MCF 10A (cell line): ENCODE data around the gene C19orf25. TPM values are rescaled to one million over a fixed set of nuclear protein-coding genes. Genes with fewer than 3 reads are reported as not detected.

Experiments used
- BruUV-seq: library from RNA; stranded (reverse); fragments of 400-500 nt; replicated peaks from 2 replicates; lab custom pipeline; 2021; lab: Mats Ljungman, UMichigan
- CTCF ChIA-PET: fragments of 300-600 bp; sonication (Branson Sonifier 250); formaldehyde crosslinking; extraction: SDS; loops from one replicate; lab custom pipeline; 2021; ENCODE audit warnings: antibody characterized with exemption, inconsistent platforms; lab: Yijun Ruan, JAX
- POLR2A ChIA-PET: fragments of 300-600, 350-650 bp; sonication (Branson Sonifier 250); formaldehyde crosslinking; extraction: SDS; loops from one replicate; lab custom pipeline; 2020; ENCODE audit warnings: antibody characterized with exemption, inconsistent platforms; lab: Yijun Ruan, JAX
- DNase-seq: peaks from one replicate; pipeline ENCODE4 v3.0.0-alpha.2; 2018; ENCODE audit not compliant: unreplicated experiment
- H3K27ac Mint-ChIP-seq: one replicate; pipeline ENCODE4 v1.8.0; 2022; ENCODE audit warnings: mild to moderate bottlenecking, low read depth, mixed read lengths; ENCODE audit not compliant: unreplicated experiment
- H3K27me3 Mint-ChIP-seq: one replicate; pipeline ENCODE4 v1.8.0; 2022; ENCODE audit warnings: mixed read lengths; ENCODE audit not compliant: insufficient read depth, unreplicated experiment
- H3K36me3 Mint-ChIP-seq: one replicate; pipeline ENCODE4 v1.8.0; 2022; ENCODE audit warnings: mild to moderate bottlenecking, moderate library complexity, mixed read lengths; ENCODE audit not compliant: insufficient read depth, unreplicated experiment
- H3K4me1 Mint-ChIP-seq: one replicate; pipeline ENCODE4 v1.8.0; 2022; ENCODE audit warnings: mixed read lengths; ENCODE audit not compliant: insufficient read depth, unreplicated experiment
- H3K4me3 Mint-ChIP-seq: one replicate; pipeline ENCODE4 v1.8.0; 2022; ENCODE audit warnings: mild to moderate bottlenecking, moderate library complexity, mixed read lengths; ENCODE audit not compliant: unreplicated experiment
- H3K9me3 Mint-ChIP-seq: one replicate; pipeline ENCODE4 v1.8.0; 2022; ENCODE audit warnings: mixed read lengths; ENCODE audit not compliant: unreplicated experiment
- CTCF ChIP-seq: fragments of 200-600 bp; IDR thresholded peaks from one replicate; pipeline ENCODE4 v1.8.0; 2022; ENCODE audit warnings: antibody characterized with exemption, mild to moderate bottlenecking; ENCODE audit not compliant: unreplicated experiment
- intact Hi-C: fragments of 100-400 bp; cut with micrococcal nuclease; formaldehyde crosslinking; loops from 2 replicates; pipeline ENCODE4 v1.14.1; 2022
- total RNA-seq: library from RNA; stranded (reverse); gene quantifications from 2 replicates; pipeline ENCODE4 v1.2.3, GENCODE V29; 2022

Gene C19orf25
- total RNA-seq, 1 experiment from 2014 or later = 40.5 TPM

GRCh38 chr19:1523412-1524286 is 44.6 kb upstream of the C19orf25 start, which contains the start of gene PLK5:
TSS of gene PLK5 (plus strand) at chr19:1524077. CDS start at chr19:1526997, 2,920 bp downstream.
- H3K27ac Mint-ChIP-seq = no peak within 1 kb of the TSS
- H3K27me3 Mint-ChIP-seq = peaks cover 36% of the 10 kb centered on the region
- CTCF ChIA-PET = no interaction called here
- H3K4me3 Mint-ChIP-seq = no peak within 1 kb of the TSS
- no peaks in the 10 kb centered on the region for H3K4me1 Mint-ChIP-seq
- intact Hi-C loops = no loop called here
- H3K36me3 Mint-ChIP-seq = no peaks in the 10 kb centered on the region
- no peak for DNase-seq
- no peak for TF ChIP-seq CTCF
- BruUV-seq = no TSS peak
- no peaks in the 10 kb centered on the region for H3K9me3 Mint-ChIP-seq
- POLR2A ChIA-PET = no interaction called here

- Mint-ChIP-seq H3K36me3 (no peaks in the 10 kb centered on the region), H3K27me3 (peaks cover 36% of the 10 kb centered on the region), H3K4me1 (no peaks in the 10 kb centered on the region), H3K27ac (no peak overlapping the region), H3K9me3 (no peaks in the 10 kb centered on the region), H3K4me3 (no peak overlapping the region)
- no TSS peak for BruUV-seq
- no peak for TF ChIP-seq CTCF
- CTCF ChIA-PET = no interaction called here
- POLR2A ChIA-PET = no interaction called here
- no peak for DNase-seq
- intact Hi-C loops = no loop called here
These were observed 43.8 kb upstream of the C19orf25 start for GRCh38 chr19:1522838-1523237.

- H3K36me3 Mint-ChIP-seq = no peaks in the 10 kb centered on the region
- BruUV-seq = no TSS peak
- DNase-seq = no peak
- CTCF ChIA-PET = interaction anchor here (0.6 kb wide), 1 partner anchor 151 kb away, joined by 3 read pairs; no protein-coding TSS in a partner anchor
- H3K9me3 Mint-ChIP-seq = no peaks in the 10 kb centered on the region
- no peaks in the 10 kb centered on the region for H3K4me1 Mint-ChIP-seq
- no peak overlapping the region for H3K27ac Mint-ChIP-seq
- intact Hi-C loops = no loop called here
- H3K4me3 Mint-ChIP-seq = no peak overlapping the region
- POLR2A ChIA-PET = interaction anchor here (0.6 kb wide), 1 partner anchor 354 kb away, joined by 3 read pairs; no protein-coding TSS in a partner anchor
- H3K27me3 Mint-ChIP-seq = peaks cover 32% of the 10 kb centered on the region
- no peak for TF ChIP-seq CTCF
These were observed 43.0 kb upstream of the C19orf25 start for GRCh38 chr19:1522061-1522460.

GRCh38 chr19:1521636-1522035 is 42.6 kb upstream of the C19orf25 start:
- intact Hi-C loops = no loop called here
- POLR2A ChIA-PET = interaction anchor here (0.6 kb wide), 1 partner anchor 355 kb away, joined by 3 read pairs; no protein-coding TSS in a partner anchor
- no TSS peak for BruUV-seq
- Mint-ChIP-seq H3K4me3 (no peak overlapping the region), H3K4me1 (no peaks in the 10 kb centered on the region), H3K9me3 (no peaks in the 10 kb centered on the region), H3K36me3 (no peaks in the 10 kb centered on the region), H3K27me3 (peaks cover 28% of the 10 kb centered on the region), H3K27ac (no peak overlapping the region)
- no peak for DNase-seq
- no peak for TF ChIP-seq CTCF
- CTCF ChIA-PET = interaction anchor here (0.6 to 0.8 kb wide), 2 partner anchors 22 to 151 kb away, joined by 3 to 4 read pairs; no protein-coding TSS in a partner anchor
